Endodermal cell (in vitro differentiated cells): ENCODE measurements around the gene KRTAP4-3. TPM values are rescaled to one million over a fixed set of nuclear protein-coding genes. Genes with fewer than 3 reads are reported as not detected.

Experiments used
- DNase-seq: peaks from one replicate; pipeline ENCODE4 v3.0.0-alpha.2; 2017
- H3K27ac ChIP-seq: 2 replicates; pipeline ENCODE4 v1.5.1; 2013; ENCODE audit warnings: mild to moderate bottlenecking, low read depth, low read length, moderate library complexity
- H3K27me3 ChIP-seq: 2 replicates; pipeline ENCODE4 v1.6.1; 2013; ENCODE audit warnings: mild to moderate bottlenecking, low read length, moderate library complexity; ENCODE audit not compliant: insufficient read depth, control insufficient read depth, poor library complexity, severe bottlenecking
- H3K36me3 ChIP-seq: 2 replicates; pipeline ENCODE4 v1.7.0; 2013; ENCODE audit warnings: mild to moderate bottlenecking, low read length, moderate library complexity; ENCODE audit not compliant: control insufficient read depth, insufficient read depth
- H3K4me1 ChIP-seq: one replicate; pipeline ENCODE4 v1.7.0; 2013; ENCODE audit warnings: low read length; ENCODE audit not compliant: control insufficient read depth, insufficient read depth
- H3K4me3 ChIP-seq: 2 replicates; pipeline ENCODE4 v1.5.1; 2013; ENCODE audit warnings: mild to moderate bottlenecking, low read length, moderate library complexity
- H3K9ac ChIP-seq: 2 replicates; pipeline ENCODE4 v1.6.1; 2013; ENCODE audit warnings: mild to moderate bottlenecking, low read length, moderate library complexity; ENCODE audit not compliant: poor library complexity, severe bottlenecking; ENCODE audit errors: extremely low read depth
- H3K9me3 ChIP-seq: 2 replicates; pipeline ENCODE4 v1.6.1; 2013; ENCODE audit warnings: mild to moderate bottlenecking, low read length, moderate library complexity; ENCODE audit not compliant: control insufficient read depth
- H3K27ac Mint-ChIP-seq: 2 replicates; pipeline ENCODE4 v1.8.0; 2020; ENCODE audit warnings: mixed read lengths
- H3K27me3 Mint-ChIP-seq: 2 replicates; pipeline ENCODE4 v1.8.0; 2021; ENCODE audit warnings: mild to moderate bottlenecking, mixed read lengths; ENCODE audit not compliant: insufficient read depth
- H3K36me3 Mint-ChIP-seq: 2 replicates; pipeline ENCODE4 v1.8.0; 2020; ENCODE audit warnings: low read depth, mixed read lengths
- H3K4me1 Mint-ChIP-seq: 2 replicates; pipeline ENCODE4 v1.8.0; 2020; ENCODE audit warnings: mixed read lengths
- H3K4me3 Mint-ChIP-seq: 2 replicates; pipeline ENCODE4 v1.8.0; 2020; ENCODE audit warnings: mild to moderate bottlenecking, moderate library complexity, mixed read lengths
- H3K9me3 Mint-ChIP-seq: 2 replicates; pipeline ENCODE4 v1.8.0; 2020; ENCODE audit warnings: mild to moderate bottlenecking, mixed read lengths
- CTCF ChIP-seq: fragments of 200-600 bp; sonication (generic); conservative IDR thresholded peaks from 2 replicates; pipeline ENCODE4 v1.5.0; 2021; ENCODE audit warnings: antibody characterized with exemption, mild to moderate bottlenecking
- WGBS, 2 experiments: methylation state at CpG; one replicate each; pipeline versions ENCODE4 v1.1.5 to v1.1.7; 2013; ENCODE audit warnings: missing lambda C conversion rate in 2 of 2, mixed read lengths in 1 of 2; ENCODE audit not compliant: insufficient coverage in 1 of 2, insufficient read length in 1 of 2; 5-methylcytosine and 5-hydroxymethylcytosine counted together
- total RNA-seq, 2 donors: library from RNA; stranded (reverse); fragmentation: NEBNext Ultra II Directional in 1 of 2; extraction: Animal tissue kit (Norgen Biotek cat#: 25700) in 1 of 2; gene quantifications; 2 replicates in 1 of 2; 3 replicates in 1 of 2; pipeline ENCODE4 v1.2.1, GENCODE V29; 2021

KRTAP4-3 gene
- total RNA-seq, 2 donors from 2014 or later = not detected

GRCh38 chr17:41145261-41145660, 22.8 kb downstream of the KRTAP4-3 start:
- Histone ChIP-seq H3K4me1 (no peaks in the 10 kb centered on the region), H3K27me3 (no peaks in the 10 kb centered on the region), H3K9me3 (peaks cover 5% of the 10 kb centered on the region), H3K27ac (no peak overlapping the region), H3K4me3 (no peak overlapping the region), H3K36me3 (no peaks in the 10 kb centered on the region), H3K9ac (no peak overlapping the region)
- Mint-ChIP-seq H3K9me3 (peaks cover 37% of the 10 kb centered on the region), H3K27ac (no peak overlapping the region), H3K4me1 (no peaks in the 10 kb centered on the region), H3K27me3 (no peaks in the 10 kb centered on the region), H3K36me3 (peaks cover 2% of the 10 kb centered on the region), H3K4me3 (no peak overlapping the region)
- no peak for DNase-seq
- no peak for TF ChIP-seq CTCF
- WGBS, 2 experiments = 80 to 100% methylated on average over 1 to 2 of the region's 2 CpGs

- no peak overlapping the region for H3K4me3 Mint-ChIP-seq
- TF ChIP-seq CTCF = no peak
- peaks cover 2% of the 10 kb centered on the region for H3K36me3 Mint-ChIP-seq
- peaks cover 38% of the 10 kb centered on the region for H3K9me3 Mint-ChIP-seq
- H3K27me3 Mint-ChIP-seq = no peaks in the 10 kb centered on the region
- no peak overlapping the region for H3K4me3 ChIP-seq
- peaks cover 5% of the 10 kb centered on the region for H3K9me3 ChIP-seq
- H3K27ac Mint-ChIP-seq = no peak overlapping the region
- H3K27me3 ChIP-seq = no peaks in the 10 kb centered on the region
- H3K4me1 ChIP-seq = no peaks in the 10 kb centered on the region
- no peak overlapping the region for H3K9ac ChIP-seq
- H3K4me1 Mint-ChIP-seq = no peaks in the 10 kb centered on the region
- no peak overlapping the region for H3K27ac ChIP-seq
- no peaks in the 10 kb centered on the region for H3K36me3 ChIP-seq
- no peak for DNase-seq
- 92 to 100% methylated on average over 1 of the region's 1 CpG for WGBS, 2 experiments
Observed at GRCh38 chr17:41144846-41145245, 23.2 kb downstream of the KRTAP4-3 start.

GRCh38 chr17:41141361-41141760, 26.7 kb downstream of the KRTAP4-3 start:
- H3K27me3 Mint-ChIP-seq = peaks cover 3% of the 10 kb centered on the region
- H3K9me3 Mint-ChIP-seq = peaks cover 41% of the 10 kb centered on the region

More at GRCh38 chr17:41141361-41141760, 26.7 kb downstream of the KRTAP4-3 start:
- H3K36me3 Mint-ChIP-seq = peaks cover 2% of the 10 kb centered on the region
- Histone ChIP-seq H3K9ac (no peak overlapping the region), H3K4me1 (no peaks in the 10 kb centered on the region), H3K4me3 (no peak overlapping the region), H3K9me3 (peaks cover 5% of the 10 kb centered on the region), H3K27me3 (no peaks in the 10 kb centered on the region), H3K27ac (no peak overlapping the region), H3K36me3 (no peaks in the 10 kb centered on the region)
- H3K4me3 Mint-ChIP-seq = no peak overlapping the region
- H3K27ac Mint-ChIP-seq = no peak overlapping the region
- DNase-seq = no peak
- H3K4me1 Mint-ChIP-seq = no peaks in the 10 kb centered on the region
- no peak for TF ChIP-seq CTCF
